ENCODE measurements around the gene HTT. TPM values are rescaled to one million over a fixed set of nuclear protein-coding genes. Genes with fewer than 3 reads are reported as not detected.
"Not testable (repeated sequence)": the region's sequence is repeated elsewhere in the genome, so short reads cannot be mapped to it uniquely, and the experiment has no call there.

The HTT gene
- polyA plus RNA-seq, 3 donors = 28.8 to 37.8 (median 32.7) TPM

DNA sequence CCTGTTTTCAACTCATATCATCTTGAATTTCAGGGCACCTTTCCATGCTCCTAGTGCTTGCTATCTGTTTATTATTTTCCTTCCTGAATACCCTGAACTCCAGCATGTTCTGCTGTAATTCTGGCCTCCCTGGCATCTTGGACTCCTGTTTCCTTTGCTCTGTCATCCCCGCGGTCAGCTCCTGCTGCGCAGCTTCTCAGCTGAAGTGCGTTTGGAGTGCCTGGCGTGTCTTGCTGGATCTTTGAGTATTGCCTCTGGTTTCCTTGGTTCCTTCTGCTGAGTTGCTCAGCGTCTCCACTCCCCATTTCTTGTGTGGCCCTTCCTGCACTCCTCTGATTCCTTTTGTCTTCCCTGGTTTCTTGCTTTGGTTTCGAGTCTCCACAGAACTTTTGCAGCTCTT is 84.4 kb downstream of the HTT start:
- no peak for DNase-seq (ENCODE audit: low read depth in 3 of 3, low spot score in 2 of 3)

DNA sequence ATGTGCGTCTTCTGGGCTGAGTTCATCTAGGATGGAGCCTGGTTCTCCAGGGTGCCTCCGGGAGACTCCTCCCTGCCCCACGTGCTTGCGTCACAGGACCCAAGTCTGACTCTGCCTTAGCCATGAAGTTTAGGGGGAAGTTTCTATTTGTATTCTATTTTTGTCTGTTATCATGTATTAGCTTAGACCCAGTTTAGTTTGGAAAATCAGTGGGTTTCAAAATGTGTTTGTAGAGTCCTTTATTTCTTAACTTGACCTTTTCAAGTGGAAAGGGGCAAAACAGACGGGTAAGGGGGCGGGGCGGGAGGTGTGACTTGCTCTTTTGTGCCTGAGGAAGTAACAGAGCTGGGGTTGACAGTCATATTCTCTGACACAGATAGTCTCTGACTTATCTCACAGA is 86.0 kb downstream of the HTT start:
- DNase-seq (ENCODE audit: low read depth in 3 of 3, low spot score in 2 of 3) = no peak

DNA sequence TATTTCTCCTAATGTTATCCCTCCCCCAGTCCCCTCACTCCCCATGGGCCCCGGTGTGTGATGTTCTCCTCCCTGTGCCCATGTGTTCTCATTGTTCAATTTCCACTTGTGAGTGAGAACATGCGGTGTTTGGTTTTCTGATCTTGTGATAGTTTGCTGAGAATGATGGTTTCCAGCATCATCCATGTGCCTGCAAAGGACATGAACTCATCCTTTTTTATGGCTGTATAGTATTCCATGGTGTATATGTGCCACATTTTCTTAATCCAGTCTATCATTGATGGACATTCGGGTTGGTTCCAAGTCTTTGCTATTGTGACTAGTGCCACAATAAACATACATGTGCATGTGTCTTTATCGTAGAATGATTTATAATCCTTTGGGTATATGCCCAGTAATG is 86.6 kb downstream of the HTT start:
- not testable (repeated sequence) for DNase-seq (ENCODE audit: low read depth in 3 of 3, low spot score in 2 of 3)

DNA sequence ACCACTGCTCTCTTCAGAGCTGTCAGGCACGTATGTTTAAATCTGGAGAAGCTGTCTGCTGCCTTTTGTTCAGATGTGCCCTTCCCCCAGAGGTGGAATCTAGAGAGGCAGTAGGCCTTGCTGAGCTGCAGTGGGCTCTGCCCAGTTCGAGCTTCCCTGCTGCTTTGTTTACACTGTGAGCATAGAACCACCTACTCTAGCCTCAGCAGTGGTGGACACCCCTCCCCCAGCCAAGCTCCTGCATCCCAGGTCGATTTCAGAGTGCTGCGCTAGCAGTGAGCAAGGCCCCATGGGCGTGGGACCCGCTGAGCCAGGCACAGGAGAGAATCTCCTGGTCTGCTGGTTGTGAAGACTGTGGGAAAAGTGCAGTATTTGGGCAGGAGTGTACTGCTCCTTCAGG is 92.0 kb downstream of the HTT start:
- not testable (repeated sequence) for DNase-seq (ENCODE audit: low read depth in 3 of 3, low spot score in 2 of 3)

DNA sequence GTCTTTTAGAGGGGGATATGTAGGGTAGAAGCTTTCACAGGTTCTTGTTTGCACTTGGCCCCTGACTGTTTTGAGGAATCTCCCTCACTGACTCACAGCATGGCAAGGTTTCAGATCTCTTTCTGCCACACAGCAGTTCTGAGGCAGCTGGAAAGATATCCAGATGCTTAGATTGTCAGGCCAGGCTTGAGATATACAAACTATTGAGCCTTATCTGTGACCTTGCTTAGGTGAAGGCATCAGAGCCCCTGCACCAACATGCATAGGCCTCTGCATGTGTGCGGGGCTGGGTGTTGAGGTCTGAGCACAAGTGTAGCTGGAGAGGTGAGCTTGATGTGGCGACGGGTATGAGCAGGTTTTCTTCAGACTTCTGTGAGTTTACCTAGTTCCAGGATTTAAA is 93.5 kb downstream of the HTT start:
- DNase-seq (ENCODE audit: low read depth in 3 of 3, low spot score in 2 of 3) = no peak

DNA sequence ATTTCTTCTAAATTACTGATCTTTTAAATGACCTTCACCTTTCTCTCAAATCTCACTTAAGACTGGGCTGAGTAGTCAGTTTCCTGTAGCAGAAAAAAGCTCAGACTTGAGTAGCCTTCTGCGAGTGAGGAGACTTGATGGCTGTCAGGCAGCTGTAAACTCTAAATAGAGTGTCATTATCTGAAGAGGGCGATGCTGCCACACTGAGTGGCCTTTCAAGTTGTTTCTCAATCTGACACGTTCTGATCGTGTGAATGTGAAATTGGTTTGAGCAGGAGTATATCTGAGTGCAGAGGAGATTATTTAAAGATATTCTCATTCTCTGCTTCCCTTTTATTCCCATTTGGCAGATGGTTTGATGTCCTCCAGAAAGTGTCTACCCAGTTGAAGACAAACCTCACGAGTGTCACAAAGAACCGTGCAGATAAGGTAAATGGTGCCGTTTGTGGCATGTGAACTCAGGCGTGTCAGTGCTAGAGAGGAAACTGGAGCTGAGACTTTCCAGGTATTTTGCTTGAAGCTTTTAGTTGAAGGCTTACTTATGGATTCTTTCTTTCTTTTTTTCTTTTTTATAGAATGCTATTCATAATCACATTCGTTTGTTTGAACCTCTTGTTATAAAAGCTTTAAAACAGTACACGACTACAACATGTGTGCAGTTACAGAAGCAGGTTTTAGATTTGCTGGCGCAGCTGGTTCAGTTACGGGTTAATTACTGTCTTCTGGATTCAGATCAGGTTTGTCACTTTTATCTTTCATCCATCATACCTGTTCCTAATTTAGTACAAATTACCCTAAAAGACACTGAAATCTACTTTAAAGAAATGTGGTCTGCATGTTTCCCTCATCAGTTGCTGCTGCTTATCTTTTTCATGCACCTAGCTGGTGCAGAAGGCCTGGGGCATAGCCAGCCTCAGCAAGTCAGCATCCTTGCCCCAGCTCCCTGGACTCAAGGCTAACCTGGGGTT is 100.2 kb downstream of the HTT start:
- DNase-seq (ENCODE audit: low read depth in 3 of 3, low spot score in 2 of 3) = no peak

DNA sequence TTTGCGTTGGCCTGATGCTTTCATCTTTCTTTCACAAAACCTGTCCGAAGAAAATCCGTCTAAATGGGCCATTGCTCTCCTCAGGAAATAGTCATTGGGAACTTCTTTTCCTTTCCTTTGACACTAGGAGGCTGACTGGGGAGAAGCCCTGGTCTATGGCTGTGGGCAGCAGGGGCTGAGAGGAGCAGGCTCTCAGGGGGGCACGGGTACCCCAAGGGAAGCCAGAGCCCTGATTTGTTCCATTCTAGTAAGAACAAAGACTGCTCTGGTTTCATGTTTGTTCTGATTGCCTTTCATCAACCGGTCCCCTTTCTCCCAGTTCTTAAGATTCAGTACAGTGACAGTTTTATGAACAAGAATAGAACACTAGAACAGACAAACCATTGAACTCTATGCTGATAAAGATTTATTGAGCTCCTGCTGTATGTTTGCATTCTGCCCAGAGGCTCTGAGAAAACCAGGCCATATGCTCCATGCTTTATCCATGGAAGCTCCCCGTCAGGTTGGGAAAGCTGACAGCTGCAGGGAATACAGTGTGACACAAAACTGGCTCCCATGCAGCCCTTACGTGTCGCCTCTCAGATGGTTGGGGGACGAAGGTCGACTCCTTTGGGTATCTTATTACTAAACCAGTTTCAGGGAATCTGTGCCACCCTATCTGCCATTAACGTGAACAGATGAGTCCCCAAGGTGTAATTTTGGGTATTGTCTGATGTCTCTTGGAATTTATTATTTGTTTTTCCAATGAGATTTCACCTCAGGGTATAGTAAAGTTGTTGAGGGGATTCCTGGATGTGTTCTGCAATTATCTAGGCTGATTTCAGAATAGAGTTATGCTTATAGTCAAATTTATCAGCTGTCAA is 102.1 kb downstream of the HTT start:
- DNase-seq (ENCODE audit: low read depth in 3 of 3, low spot score in 2 of 3) = no peak

DNA sequence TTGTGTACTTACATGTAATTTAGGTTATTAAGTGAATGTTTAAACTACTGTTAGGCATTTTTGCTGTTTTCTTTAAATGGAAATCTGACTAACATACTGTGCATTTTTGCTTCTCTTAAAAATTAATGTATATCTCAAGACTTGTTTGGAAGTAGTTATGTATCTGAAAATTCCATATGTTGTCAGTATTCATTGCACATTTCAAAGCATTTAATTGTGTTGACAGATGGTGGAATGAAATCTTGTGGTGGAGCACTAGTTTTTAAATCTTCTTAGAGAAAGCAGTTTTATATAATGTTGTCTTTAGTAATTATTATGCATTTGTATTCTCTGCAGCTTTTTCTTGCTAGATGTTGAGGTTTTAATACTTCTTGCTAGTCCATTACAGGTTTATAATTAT is 102.9 kb downstream of the HTT start:
- DNase-seq (ENCODE audit: low read depth in 3 of 3, low spot score in 2 of 3) = no peak

DNA sequence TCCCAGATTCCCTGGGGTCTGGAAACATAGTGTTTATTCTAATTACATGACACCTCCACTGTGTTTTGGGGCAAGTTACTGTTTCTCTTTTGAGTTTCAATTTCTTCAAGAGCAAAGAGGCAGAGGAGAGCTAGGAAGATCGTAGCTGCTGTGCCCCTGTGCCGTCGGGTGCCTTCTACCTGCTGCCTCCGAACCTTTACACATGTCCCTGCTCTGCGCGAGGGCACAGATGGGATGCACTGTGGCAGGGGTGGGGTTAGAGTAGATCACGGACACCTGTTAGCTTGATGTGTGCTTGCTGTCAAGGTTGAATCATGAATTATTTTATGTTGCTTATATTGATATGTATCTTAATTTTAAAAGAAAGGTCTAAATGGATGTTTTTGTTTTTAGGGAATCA is 103.4 kb downstream of the HTT start:
- no peak for DNase-seq (ENCODE audit: low read depth in 3 of 3, low spot score in 2 of 3)

DNA sequence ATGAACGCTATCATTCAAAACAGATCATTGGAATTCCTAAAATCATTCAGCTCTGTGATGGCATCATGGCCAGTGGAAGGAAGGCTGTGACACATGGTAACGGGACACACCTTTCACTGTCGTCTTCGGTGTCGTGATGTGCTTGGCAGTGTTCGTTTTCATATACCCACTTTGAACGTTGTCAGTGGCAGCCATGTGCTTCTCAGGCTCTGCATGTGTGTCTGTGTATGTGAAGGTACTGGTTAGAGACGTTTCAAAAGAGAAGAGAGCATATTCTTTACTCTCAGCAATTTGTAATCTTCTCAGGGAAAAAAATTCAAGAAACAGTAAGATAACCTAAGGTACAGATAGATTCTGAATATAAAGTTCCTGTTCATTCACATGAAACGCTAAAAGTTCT is 103.9 kb downstream of the HTT start:
- DNase-seq (ENCODE audit: low read depth in 3 of 3, low spot score in 2 of 3) = no peak

DNA sequence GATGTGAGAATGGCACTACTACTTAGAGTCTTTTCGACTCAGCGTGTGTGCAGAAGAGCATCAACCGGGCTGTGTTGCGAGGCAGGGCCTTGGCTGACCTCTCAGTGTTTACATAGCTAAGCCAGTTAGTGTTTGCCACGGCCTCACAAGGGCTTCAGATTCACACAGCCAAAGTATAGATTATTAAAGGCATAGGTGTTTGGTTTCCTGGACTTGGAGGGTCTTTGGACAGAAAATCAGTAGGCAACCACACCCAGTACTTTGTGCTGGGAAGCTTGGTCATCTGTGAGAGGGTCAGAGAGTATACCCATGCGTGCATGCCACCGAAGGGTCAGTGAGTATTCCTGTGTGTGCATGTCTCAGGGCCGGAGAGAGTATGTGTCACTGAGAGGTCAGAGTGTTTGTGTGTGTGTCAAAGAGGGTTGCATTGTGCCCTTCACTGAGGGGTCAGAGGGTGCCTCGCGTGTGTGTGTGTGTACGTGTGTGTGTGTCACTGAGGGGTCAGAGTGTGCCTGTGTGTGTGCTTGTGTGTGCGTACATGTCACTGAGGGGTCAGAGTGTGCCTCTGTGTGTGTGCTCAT is 104.7 kb downstream of the HTT start:
- no peak for DNase-seq (ENCODE audit: low read depth in 3 of 3, low spot score in 2 of 3)

DNA sequence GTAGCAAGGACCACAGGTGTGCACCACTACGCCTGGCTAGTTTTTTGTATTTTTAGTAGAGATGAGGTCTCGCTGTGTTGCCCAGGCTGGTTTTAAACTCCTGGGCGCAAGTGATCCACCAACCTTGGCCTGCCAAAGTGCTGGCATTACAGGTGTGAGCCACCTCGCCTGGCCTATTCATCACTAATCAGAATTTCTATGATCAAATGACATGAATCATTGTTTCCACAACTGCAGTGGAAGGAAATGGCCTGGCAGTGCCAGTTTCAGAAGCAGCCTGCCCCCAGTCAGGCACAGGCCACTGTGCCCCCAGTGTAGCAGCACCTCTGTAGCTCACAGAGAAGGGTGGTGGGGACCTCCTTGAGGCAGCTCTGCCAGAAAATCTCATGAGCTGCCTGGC is 108.5 kb downstream of the HTT start:
- DNase-seq (ENCODE audit: low read depth in 3 of 3, low spot score in 2 of 3) = no peak

DNA sequence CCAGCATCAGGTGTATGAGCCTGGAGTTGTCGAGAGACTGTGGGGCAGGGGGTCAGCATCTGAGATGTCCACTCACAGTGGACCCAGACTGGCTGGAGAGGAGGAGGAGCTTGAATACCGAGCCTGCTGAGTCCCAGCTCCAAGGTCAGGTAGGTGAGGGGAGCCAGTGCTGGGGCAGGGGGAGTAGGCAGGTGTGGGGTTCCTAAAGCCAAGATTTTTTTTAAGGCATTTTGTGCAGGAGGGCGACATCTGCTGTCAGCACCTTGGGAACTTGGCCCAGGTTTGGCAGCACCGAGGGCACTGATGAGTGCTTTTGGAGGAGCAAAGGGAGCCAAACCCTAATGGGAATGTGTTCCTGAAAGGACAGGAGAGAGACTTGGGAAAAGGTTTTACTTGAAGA is 110.2 kb downstream of the HTT start:
- DNase-seq (ENCODE audit: low read depth in 3 of 3, low spot score in 2 of 3) = no peak

DNA sequence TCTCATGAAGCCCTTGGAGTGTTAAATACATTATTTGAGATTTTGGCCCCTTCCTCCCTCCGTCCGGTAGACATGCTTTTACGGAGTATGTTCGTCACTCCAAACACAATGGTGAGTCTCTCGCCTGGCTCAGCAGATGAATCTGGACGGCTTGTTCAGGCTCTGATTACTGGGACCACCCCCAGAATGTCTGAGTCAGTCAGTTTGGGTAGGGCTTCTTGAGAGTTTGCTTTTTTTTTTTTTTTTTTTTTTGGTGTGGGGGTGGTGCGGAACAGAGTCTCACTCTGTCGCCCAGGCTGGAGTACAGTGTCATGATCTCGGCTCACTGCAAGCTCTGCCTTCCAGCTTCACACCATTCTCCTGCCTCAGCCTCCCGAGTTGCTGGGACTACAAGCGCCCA is 112.1 kb downstream of the HTT start:
- no peak for DNase-seq (ENCODE audit: low read depth in 3 of 3, low spot score in 2 of 3)

DNA sequence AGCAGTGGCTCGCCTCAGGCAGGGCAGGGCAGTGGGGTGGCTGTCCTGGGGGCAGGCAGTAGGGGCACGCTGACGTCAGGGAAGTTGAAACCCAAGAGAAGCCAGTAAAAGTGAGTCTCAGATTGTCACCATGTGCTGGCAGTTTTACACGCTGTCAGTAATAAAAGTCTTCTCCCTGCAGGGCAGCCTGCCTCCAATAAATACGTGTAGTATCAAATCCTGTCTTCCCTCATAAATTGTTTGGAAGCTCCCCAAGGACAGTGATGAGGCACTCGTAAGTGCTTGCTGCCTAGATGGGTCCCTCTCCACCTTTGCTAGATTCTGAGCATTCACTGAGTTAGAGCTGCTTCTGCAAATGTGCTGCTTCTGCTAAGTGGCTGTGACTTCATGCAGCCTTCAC is 113.6 kb downstream of the HTT start:
- DNase-seq (ENCODE audit: low read depth in 3 of 3, low spot score in 2 of 3) = no peak

DNA sequence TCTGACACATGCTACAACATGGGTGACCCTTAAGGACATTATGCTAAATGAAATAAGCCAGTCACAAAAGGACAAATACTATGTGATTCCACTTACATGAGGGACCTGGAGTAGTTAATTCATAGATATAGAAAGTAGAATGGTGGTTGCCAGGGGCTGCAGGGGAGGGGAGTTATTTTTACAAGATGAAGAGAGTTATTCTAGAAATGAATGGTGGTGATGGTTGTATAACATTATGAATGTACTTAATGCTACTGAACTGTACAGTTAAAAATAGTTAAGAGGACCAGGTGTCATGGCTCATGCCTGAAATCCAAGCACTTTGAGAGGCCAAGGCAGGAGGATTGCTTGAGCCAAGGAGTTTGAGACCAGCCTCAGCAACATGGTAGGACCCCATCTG is 115.0 kb downstream of the HTT start:
- no peak for DNase-seq (ENCODE audit: low read depth in 3 of 3, low spot score in 2 of 3)

DNA sequence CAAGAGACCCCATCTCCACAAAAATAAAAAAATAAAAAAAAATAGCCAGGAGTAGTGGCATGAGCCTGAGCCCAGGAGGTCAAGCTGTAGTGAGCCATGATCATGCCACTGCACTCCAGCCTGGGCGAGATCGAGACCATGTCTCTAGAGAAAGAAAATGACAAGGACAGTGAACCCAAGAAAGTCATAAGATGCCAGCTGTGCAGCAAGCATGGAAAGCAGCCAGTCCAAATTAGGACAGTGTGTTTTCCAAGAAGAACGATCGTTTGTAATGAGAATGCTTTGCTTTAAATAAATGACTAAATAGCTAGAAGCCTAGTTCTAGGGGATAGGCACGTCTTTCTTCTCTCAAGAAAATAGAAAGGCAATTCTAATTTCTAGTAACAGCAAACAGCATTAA is 116.1 kb downstream of the HTT start:
- no peak for DNase-seq (ENCODE audit: low read depth in 3 of 3, low spot score in 2 of 3)

DNA sequence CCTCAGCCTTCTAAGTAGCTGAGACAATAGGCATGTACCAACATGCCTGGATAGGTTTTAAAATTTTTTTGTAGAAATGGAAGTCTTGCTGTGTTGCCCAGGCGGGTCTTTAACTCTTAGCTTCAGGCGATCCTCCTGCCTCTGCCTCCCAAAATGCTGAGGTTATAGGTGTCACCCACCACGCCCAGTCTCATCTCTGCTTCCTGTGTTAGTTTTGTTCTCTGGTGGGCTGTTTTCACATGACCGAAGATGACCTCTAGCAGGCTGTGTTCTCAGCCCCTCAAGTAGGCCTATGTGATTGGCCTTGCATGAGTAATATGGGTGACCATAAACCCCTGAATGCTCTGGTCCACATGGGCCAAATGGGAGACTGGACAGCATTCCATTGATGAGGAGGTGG is 117.7 kb downstream of the HTT start:
- DNase-seq (ENCODE audit: low read depth in 3 of 3, low spot score in 2 of 3) = no peak

DNA sequence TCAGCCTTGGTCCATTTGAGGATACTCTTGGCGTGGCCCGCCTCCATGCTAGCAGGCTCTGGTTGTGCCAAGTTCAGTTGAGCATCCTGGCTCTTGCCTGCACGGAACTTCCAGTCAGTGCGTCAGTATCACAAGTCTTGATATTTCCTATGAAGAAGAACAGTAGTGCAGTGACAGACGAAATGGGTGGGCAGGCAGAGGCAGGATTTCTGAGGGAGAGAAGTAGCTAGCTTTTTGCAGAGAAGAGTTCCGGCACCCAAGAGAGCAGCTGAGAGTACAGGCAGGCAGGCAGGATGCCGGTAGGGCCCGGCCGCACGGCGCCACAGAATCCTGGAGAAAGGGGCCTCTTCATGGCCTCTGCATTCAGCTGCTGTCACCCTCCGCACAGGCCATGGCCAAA is 118.3 kb downstream of the HTT start:
- no peak for DNase-seq (ENCODE audit: low read depth in 3 of 3, low spot score in 2 of 3)

DNA sequence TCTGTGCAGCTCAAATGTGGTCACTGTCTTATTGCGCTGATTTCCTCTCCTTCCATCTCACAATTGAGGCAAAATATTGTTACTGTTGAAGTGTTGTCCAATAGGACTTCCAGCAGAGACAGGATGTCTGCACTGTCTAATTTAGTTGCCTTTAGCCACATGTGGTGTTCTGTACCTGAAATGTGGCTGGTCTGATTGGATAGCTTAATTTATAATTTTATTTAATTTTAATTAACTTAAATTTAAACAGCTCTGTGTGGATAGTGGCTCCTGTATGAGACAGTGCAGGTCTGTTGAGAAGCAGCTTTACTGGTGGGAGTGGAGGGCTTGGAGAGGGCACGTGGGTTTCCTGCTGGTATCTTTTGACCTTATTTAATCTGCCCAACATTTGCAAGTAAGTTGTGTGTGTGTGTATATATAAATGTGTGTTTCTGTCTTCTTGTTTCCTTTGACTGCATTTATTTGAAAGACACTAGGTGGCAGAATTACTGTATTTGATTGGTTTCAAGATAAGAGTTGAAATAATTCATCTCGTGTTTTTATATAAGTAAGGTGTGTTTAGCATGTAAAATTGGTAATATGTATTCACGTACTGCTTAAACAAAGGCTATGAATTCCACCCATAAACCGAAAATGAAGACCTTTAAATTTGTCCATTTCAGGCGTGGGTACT is 119.2 kb downstream of the HTT start:
- no peak for DNase-seq (ENCODE audit: low read depth in 3 of 3, low spot score in 2 of 3)

All from right renal cortex interstitium (tissue), 3 donors.